ENCODE data around the gene EPHA10. TPM values are rescaled to one million over a fixed set of nuclear protein-coding genes. Genes with fewer than 3 reads are reported as not detected.
A peak's percentile ranks its signal among the peaks of the same experiment; 100 is the strongest.

The EPHA10 gene
- total RNA-seq, 4 donors from 2014 or later = 0.19 to 0.49 (median 0.31) TPM; not detected in 1

GRCh38 chr1:37753473-37754321, 11.2 kb downstream of the EPHA10 start:
- no peak for TF ChIP-seq POLR2A (IDR thresholded peaks at IDR 0.05)
- TF ChIP-seq CTCF (IDR thresholded peaks at IDR 0.05) = no peak
- H3K27me3 ChIP-seq = peaks cover 3 to 100% (median 9%) of the 10 kb centered on the region in 4 donors
- H3K36me3 ChIP-seq = no peaks in the 10 kb centered on the region
- 5 to 8% methylated on average over 26 to 27 of the region's 52 CpGs for WGBS, 2 donors
- H3K4me1 ChIP-seq = peaks cover 0 to 19% (median 8%) of the 10 kb centered on the region in 3 donors
- intact Hi-C loops (cut with DNase I) = no loop called here
- H3K4me3 ChIP-seq = peak overlapping the region in 1 of 4 donors; percentile 65
- no peak overlapping the region for H3K27ac ChIP-seq
- no peak for DNase-seq
- H3K9me3 ChIP-seq = no peaks in the 10 kb centered on the region

- Histone ChIP-seq H3K4me3 (peak overlapping the region; percentile 29 to 65 (median 40)), H3K36me3 (no peaks in the 10 kb centered on the region), H3K4me1 (peaks cover 0 to 19% (median 8%) of the 10 kb centered on the region in 3 donors), H3K27me3 (peaks cover 3 to 99% (median 9%) of the 10 kb centered on the region in 4 donors), H3K9me3 (no peaks in the 10 kb centered on the region), H3K27ac (no peak overlapping the region)
- no peak for TF ChIP-seq POLR2A (IDR thresholded peaks at IDR 0.05)
- TF ChIP-seq CTCF (IDR thresholded peaks at IDR 0.05) = no peak
- WGBS, 2 donors = 0 to 8% methylated on average over 2 to 15 of the region's 105 CpGs
- intact Hi-C loops (cut with DNase I) = no loop called here
- DNase-seq = no peak
Observed at GRCh38 chr1:37752583-37753471, 12.1 kb downstream of the EPHA10 start.

- intact Hi-C loops (cut with DNase I) = no loop called here
- H3K4me3 ChIP-seq = peak overlapping the region in 3 of 4 donors; percentile 34 to 65 (median 47)
Observed at GRCh38 chr1:37752213-37752582, 12.7 kb downstream of the EPHA10 start.

GRCh38 chr1:37748565-37748964, 16.4 kb downstream of the EPHA10 start:
- Histone ChIP-seq H3K4me1 (peaks cover 0 to 14% (median 8%) of the 10 kb centered on the region in 3 donors), H3K36me3 (no peaks in the 10 kb centered on the region), H3K27me3 (peaks cover 0 to 87% (median 6%) of the 10 kb centered on the region in 4 donors), H3K4me3 (no peak overlapping the region), H3K9me3 (peaks cover 0 to 10% (median 0%) of the 10 kb centered on the region in 3 donors), H3K27ac (no peak overlapping the region)
- WGBS, 2 donors = 80 to 85% methylated on average over 1 of the region's 1 CpG
- DNase-seq = no peak
- TF ChIP-seq CTCF (IDR thresholded peaks at IDR 0.05) = no peak
- TF ChIP-seq POLR2A (IDR thresholded peaks at IDR 0.05) = no peak
- intact Hi-C loops (cut with DNase I) = no loop called here

More at GRCh38 chr1:37752213-37752582, 12.7 kb downstream of the EPHA10 start:
- no peak for TF ChIP-seq POLR2A (IDR thresholded peaks at IDR 0.05)
- no peak for TF ChIP-seq CTCF (IDR thresholded peaks at IDR 0.05)
- no peak for DNase-seq
- Histone ChIP-seq H3K27me3 (peaks cover 3 to 99% (median 9%) of the 10 kb centered on the region in 4 donors), H3K9me3 (peaks cover 0 to 3% (median 0%) of the 10 kb centered on the region in 3 donors), H3K27ac (no peak overlapping the region), H3K4me1 (peaks cover 0 to 19% (median 8%) of the 10 kb centered on the region in 3 donors), H3K36me3 (no peaks in the 10 kb centered on the region)
- whole genome bisulfite sequencing, 2 donors = 7 to 21% methylated on average over 10 of the region's 11 CpGs

Data from esophagus squamous epithelium (tissue), 5 donors.